Stimulated activated CD8-positive, alpha-beta memory T cell treated with anti-CD3 and anti-CD28 coated beads, Interleukin-12 subunit alpha, Interleukin-12 subunit beta, amount 100 ng/mL, for 1 hour (primary cell): ENCODE measurements around the gene KNL1.
"Not testable (repeated sequence)": the region's sequence is repeated elsewhere in the genome, so short reads cannot be mapped to it uniquely, and the experiment has no call there.

Experiments
- DNase-seq: peaks from one replicate; pipeline ENCODE4 v3.0.0-alpha.2; 2020; ENCODE audit warnings: low read depth

The KNL1 gene

DNA sequence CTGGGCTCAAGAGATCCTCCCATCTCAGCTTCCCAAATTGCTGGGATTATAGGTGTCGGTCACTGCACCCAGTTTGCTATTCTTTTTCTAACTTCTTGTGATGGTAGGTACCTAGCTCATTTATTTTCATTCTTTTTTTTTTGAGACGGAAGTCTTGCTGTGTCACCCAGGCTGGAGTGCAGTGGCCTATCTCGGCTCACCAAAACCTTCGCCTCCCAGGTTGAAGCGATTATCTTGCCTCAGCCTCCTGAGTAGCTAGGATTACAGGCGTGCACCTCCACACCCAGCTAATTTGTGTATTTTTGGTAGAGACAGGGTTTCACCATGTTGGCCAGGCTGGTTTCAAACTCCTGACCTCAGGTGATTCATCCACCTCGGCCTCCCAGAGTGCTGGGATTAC lies 70.9 kb downstream of the KNL1 start:
- DNase-seq: no peak

- not testable (repeated sequence) for DNase-seq
Measured at GRCh38 chr15:40676290-40676689, 82.2 kb downstream of the KNL1 start.

DNA sequence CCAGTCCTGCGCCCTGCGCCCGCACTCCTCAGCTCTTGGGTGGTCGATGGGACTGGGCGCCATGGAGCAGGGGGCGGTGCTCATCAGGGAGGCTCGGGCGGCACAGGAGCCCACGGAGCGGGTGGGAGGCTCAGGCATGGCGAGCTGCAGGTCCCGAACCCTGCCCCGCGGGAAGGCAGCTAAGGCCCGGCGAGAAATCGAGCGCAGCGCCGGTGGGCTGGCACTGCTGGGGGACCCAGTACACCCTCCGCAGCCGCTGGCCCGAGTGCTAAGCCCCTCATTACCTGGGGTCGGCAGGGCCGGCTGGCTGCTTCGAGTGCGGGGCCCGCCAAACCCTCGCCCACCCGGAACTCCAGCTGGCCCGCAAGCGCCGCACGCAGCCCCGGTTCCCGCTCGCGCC lies 82.9 kb downstream of the KNL1 start:
- DNase-seq: not testable (repeated sequence)

DNA sequence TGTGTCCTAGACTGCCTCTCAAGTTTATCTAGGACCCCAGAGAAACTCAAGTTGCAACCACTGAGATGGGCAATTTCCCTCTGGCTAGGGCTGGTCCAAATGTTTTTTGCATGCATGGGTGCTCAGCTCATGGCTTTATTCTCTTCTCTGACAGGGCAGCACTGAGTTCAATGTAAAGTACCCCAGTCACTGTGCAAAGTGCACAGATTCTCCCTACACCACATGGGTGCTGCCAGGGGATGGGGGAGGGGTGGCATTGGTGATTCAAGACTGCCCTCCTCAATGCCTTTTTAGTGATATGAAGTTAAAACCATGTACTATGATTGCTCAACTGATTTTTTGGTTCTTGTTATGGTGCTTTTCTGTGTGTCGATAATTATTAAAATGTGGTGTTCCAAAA lies 86.1 kb downstream of the KNL1 start:
- no peak for DNase-seq

DNA sequence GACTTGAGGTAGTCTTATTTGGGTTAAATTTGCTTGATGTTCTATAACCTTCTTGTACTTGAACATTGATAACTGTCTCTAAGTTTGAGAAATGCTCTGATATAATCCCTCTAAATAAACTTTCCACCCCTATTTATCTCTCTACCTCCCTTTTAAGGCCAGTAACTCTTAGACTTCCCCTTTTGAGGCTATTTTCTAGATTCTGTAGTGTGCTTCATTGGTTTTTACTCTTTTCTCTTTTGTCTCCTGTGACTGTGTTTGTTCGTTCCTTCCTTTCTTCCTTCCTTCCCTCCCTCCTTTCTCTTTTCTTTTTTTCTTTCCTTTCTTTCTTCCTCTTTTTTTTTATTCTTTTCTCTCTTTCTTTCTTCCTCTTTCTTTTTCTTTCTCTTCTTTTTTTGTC lies 86.9 kb downstream of the KNL1 start:
- DNase-seq: not testable (repeated sequence)

- no peak for DNase-seq
Measured at GRCh38 chr15:40684381-40684780, 90.3 kb downstream of the KNL1 start.

- no peak for DNase-seq
Measured at GRCh38 chr15:40685376-40685775, 91.3 kb downstream of the KNL1 start.

GRCh38 chr15:40688932-40689799 lies 95.1 kb downstream of the KNL1 start:
- no peak for DNase-seq

GRCh38 chr15:40691737-40692136 lies 97.7 kb downstream of the KNL1 start:
- no peak for DNase-seq

GRCh38 chr15:40693904-40694687 lies 100.0 kb downstream of the KNL1 start:
- no peak for DNase-seq

DNA sequence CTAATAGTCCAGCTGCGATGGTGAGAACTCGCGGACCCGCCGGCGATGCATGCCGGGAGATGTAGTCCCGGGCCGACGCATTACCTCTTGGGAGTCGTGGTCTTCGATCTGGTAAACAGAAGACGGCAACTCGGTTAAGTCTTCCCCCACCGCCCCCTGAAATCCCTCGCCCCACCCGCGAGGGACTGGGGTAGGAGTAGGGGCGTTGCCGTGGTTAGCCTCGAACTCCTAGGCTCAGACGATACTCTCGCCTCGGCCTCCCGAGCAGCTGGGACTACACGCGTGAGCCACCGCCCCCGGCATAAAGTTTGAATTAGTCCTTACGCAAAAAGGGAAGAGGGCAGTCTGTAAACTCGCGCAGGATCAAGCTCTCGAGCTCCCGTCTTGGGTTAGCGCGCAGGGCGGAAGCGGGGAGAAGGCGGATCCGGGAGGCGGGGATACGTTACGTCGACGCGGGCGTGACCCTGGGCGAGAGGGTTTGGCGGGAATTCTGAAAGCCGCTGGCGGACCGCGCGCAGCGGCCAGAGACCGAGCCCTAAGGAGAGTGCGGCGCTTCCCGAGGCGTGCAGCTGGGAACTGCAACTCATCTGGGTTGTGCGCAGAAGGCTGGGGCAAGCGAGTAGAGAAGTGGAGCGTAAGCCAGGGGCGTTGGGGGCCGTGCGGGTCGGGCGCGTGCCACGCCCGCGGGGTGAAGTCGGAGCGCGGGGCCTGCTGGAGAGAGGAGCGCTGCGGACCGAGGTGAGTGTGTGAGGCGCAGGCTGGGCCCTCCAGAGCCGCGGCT lies 100.8 kb downstream of the KNL1 start, which contains the start of gene RAD51:
Gene RAD51 (plus strand): TSS at position 487 of the 781 bp plus-strand sequence. CDS start 3,585 bp downstream, outside the sequence.
- peak; percentile 86 for DNase-seq

DNA sequence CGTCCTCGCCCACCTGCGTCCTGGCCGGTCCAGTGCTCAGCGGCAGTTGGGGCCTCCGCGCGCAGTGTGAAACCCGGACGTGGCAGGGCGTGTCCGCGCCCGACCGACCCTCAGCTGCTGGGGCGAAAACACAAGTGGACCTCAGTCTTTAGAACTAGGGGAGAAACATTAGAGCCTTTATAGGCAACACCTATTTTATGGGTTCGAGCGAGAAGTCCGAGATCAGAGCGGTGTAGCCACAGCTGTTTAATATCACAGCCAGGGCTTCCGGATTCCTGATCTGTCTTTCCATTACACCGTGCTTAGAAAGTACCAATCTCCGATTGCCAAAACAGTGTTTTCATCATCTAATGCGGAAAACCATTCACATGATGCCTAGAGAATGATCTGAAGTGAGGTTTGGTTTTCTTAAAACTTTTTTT lies 101.4 kb downstream of the KNL1 start:
- DNase-seq: no peak

DNA sequence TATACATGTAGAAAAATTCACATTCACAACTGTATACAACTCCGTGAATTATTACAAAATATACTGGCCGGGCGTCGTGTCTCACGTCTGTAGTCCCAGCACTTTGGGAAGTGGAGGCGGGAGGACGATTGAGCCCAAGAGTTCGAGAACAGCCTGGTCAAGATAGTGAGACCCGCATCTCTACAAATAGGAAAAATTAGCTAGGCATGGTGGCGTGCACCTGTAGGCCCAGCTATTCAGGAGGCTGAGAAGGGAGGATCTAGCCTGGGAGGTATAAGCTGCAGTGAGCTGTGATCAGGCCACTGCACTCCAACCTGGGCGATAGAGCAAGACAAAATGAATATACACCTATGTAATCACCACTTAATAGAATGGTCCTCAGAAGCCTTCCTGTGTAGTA lies 102.2 kb downstream of the KNL1 start:
- DNase-seq: no peak

- DNase-seq: no peak
Measured at GRCh38 chr15:40697916-40698315, 103.9 kb downstream of the KNL1 start.

DNA sequence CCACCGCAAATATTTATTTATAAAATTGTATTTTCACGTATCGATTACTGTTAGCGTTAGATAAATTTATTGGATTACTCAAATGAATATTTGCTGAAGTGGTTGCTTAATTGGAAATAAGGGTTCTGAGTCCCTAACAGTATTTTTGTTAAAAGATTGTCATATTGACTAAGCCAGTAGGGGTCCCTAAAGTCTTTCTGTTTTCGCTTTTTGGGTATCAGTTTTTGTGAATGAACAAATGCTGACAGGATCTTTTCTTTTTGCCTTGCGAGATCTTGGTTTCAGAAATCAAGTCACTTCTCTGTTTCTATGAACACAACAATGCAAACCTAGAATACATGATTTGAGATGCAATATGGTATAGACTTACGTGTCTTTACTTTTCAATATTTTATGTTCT lies 108.0 kb downstream of the KNL1 start:
- DNase-seq: no peak

- no peak for DNase-seq
Measured at GRCh38 chr15:40706121-40706520, 112.1 kb downstream of the KNL1 start.
